Measurements from ENCODE around the gene NSUN5.

- TF ChIP-seq, protein P1, sequence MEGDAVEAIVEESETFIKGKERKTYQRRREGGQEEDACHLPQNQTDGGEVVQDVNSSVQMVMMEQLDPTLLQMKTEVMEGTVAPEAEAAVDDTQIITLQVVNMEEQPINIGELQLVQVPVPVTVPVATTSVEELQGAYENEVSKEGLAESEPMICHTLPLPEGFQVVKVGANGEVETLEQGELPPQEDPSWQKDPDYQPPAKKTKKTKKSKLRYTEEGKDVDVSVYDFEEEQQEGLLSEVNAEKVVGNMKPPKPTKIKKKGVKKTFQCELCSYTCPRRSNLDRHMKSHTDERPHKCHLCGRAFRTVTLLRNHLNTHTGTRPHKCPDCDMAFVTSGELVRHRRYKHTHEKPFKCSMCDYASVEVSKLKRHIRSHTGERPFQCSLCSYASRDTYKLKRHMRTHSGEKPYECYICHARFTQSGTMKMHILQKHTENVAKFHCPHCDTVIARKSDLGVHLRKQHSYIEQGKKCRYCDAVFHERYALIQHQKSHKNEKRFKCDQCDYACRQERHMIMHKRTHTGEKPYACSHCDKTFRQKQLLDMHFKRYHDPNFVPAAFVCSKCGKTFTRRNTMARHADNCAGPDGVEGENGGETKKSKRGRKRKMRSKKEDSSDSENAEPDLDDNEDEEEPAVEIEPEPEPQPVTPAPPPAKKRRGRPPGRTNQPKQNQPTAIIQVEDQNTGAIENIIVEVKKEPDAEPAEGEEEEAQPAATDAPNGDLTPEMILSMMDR (IDR thresholded peaks at IDR 0.05), result no peak
- TF ChIP-seq POLR2A (IDR thresholded peaks at IDR 0.05), result no peak
These were observed 47.5 kb upstream of the NSUN5 start for GRCh38 chr7:73356159-73356558.

All from uterus (tissue), 2 donors.